Thyroid gland (tissue), 4 donors: ENCODE measurements around the gene CANT1.

ENCODE experiments used
- CTCF ChIP-seq, 6 experiments: fragments of 200-600 bp in 3 of 6; fragments of 450-650 bp in 3 of 6; sonication (generic) in 3 of 6; IDR thresholded peaks; one replicate each; pipeline ENCODE4 v1.5.1; 2016 to 2019; ENCODE audit warnings: antibody characterized with exemption in 6 of 6, mild to moderate bottlenecking in 2 of 6, inconsistent platforms in 1 of 6, moderate library complexity in 1 of 6
- POLR2A ChIP-seq, 2 donors: fragments of 450-650 bp; IDR thresholded peaks; one replicate each; pipeline ENCODE4 v1.6.1; 2017; ENCODE audit warnings: antibody characterized with exemption in 2 of 2, mild to moderate bottlenecking in 2 of 2, moderate library complexity in 1 of 2

DNA sequence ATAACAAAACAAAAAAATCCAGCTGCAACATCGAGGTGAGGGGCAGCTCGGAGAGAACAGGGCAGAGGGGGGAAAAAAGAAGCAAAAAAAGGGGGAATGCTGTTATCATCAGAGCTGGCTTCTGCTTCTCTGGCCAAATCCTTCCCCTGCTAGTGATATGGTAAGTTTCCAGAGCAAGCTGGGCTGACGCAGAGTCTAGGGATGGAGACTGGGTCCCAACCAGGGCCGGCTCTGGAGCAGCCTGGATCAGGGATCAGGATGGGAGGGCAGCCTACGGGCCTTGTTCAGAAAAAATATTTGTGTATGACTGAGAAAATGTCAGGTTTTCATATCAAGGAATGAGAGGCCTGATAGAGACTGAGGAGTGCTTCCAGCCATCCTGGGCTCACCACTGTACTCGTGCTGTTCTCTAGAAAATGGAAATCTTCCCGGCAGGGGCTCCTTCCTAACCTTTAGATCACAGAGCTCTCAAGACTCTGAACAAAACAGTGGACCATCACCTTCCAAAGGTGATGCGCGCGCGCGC lies 13.7 kb upstream of the CANT1 start:
- TF ChIP-seq CTCF (IDR thresholded peaks at IDR 0.05), result no peak
- TF ChIP-seq POLR2A (IDR thresholded peaks at IDR 0.05), result no peak
